GM23338 (cell line): Measurements from ENCODE around the gene MERTK. TPM values are rescaled to one million over a fixed set of nuclear protein-coding genes. Genes with fewer than 3 reads are reported as not detected.

Experiments
- ATAC-seq: fragments of 200-7000 bp; cut with Tn5 transposase; 3 replicates; pipeline ENCODE4 v1.9.1; 2020
- DNase-seq: peaks from one replicate; pipeline ENCODE4 v3.0.0-alpha.2; 2015; ENCODE audit warnings: low spot score
- H2AFZ ChIP-seq: fragments of 200-600 bp; sonication (generic); 2 replicates; pipeline ENCODE4 v1.8.0; 2016; ENCODE audit warnings: antibody characterized with exemption, mild to moderate bottlenecking, moderate library complexity
- H3F3A ChIP-seq: fragments of 200-600 bp; sonication (generic); replicated peaks from 2 replicates; pipeline ENCODE4 v1.8.0; 2017; ENCODE audit warnings: antibody characterized with exemption, mixed run types, low read depth
- H3K27ac ChIP-seq: fragments of 200-600 bp; sonication (generic); 2 replicates; pipeline ENCODE4 v1.6.1; 2016; ENCODE audit warnings: low read depth
- H3K27me3 ChIP-seq: fragments of 200-600 bp; sonication (generic); 2 replicates; pipeline ENCODE4 v1.8.0; 2016; ENCODE audit warnings: mild to moderate bottlenecking, mixed run types, moderate library complexity; ENCODE audit not compliant: insufficient read depth
- H3K36me3 ChIP-seq: fragments of 200-600 bp; sonication (generic); 2 replicates; pipeline ENCODE4 v1.8.0; 2016; ENCODE audit warnings: mild to moderate bottlenecking; ENCODE audit not compliant: insufficient read depth
- H3K4me1 ChIP-seq: fragments of 200-600 bp; sonication (generic); 2 replicates; pipeline ENCODE4 v1.8.0; 2016; ENCODE audit warnings: mild to moderate bottlenecking, moderate library complexity; ENCODE audit not compliant: insufficient read depth
- H3K4me2 ChIP-seq: fragments of 200-600 bp; sonication (generic); 2 replicates; pipeline ENCODE4 v1.7.1; 2017; ENCODE audit warnings: mixed run types
- H3K4me3 ChIP-seq: fragments of 200-600 bp; sonication (generic); 2 replicates; pipeline ENCODE4 v1.6.1; 2016; ENCODE audit warnings: mixed run types
- H3K79me2 ChIP-seq: fragments of 200-600 bp; sonication (generic); replicated peaks from 2 replicates; pipeline ENCODE4 v1.8.0; 2017; ENCODE audit warnings: mild to moderate bottlenecking; ENCODE audit not compliant: insufficient read depth
- H3K9me2 ChIP-seq: fragments of 200-600 bp; sonication (generic); 2 replicates; pipeline ENCODE4 v1.8.0; 2017; ENCODE audit not compliant: insufficient read depth
- H4K20me1 ChIP-seq: fragments of 200-600 bp; sonication (generic); replicated peaks from 2 replicates; pipeline ENCODE4 v1.8.0; 2017; ENCODE audit warnings: mild to moderate bottlenecking; ENCODE audit not compliant: insufficient read depth
- H3K27ac Mint-ChIP-seq: 2 replicates; pipeline ENCODE4 v1.8.0; 2020; ENCODE audit warnings: inconsistent platforms, mild to moderate bottlenecking, moderate library complexity, mixed read lengths
- H3K27me3 Mint-ChIP-seq: 3 replicates; pipeline ENCODE4 v1.8.0; 2022; ENCODE audit warnings: low read depth, mild to moderate bottlenecking, moderate library complexity, mixed read lengths, inconsistent platforms; ENCODE audit not compliant: insufficient read depth, poor library complexity
- H3K36me3 Mint-ChIP-seq: 3 replicates; pipeline ENCODE4 v1.8.0; 2021; ENCODE audit warnings: low read depth, mild to moderate bottlenecking, inconsistent platforms, moderate library complexity, mixed read lengths
- H3K4me1 Mint-ChIP-seq: 3 replicates; pipeline ENCODE4 v1.8.0; 2020; ENCODE audit warnings: mild to moderate bottlenecking, inconsistent platforms, mixed read lengths
- H3K4me3 Mint-ChIP-seq: 3 replicates; pipeline ENCODE4 v1.8.0; 2021; ENCODE audit warnings: moderate library complexity, mild to moderate bottlenecking, inconsistent platforms, mixed read lengths
- H3K9me3 Mint-ChIP-seq: 3 replicates; pipeline ENCODE4 v1.8.0; 2020; ENCODE audit warnings: moderate library complexity, mild to moderate bottlenecking, inconsistent platforms, mixed read lengths
- CTCF ChIP-seq, 2 experiments: fragments of 200-600 bp in 1 of 2; sonication (generic) in 1 of 2; conservative IDR thresholded peaks; 2 replicates each; pipeline versions ENCODE4 v1.5.1 to v1.6.1; 2016 to 2017; ENCODE audit warnings: antibody characterized with exemption in 2 of 2, low read depth in 2 of 2, mild to moderate bottlenecking in 2 of 2, moderate library complexity in 1 of 2
- ETS1 ChIP-seq: IDR thresholded peaks from 2 replicates; pipeline ENCODE4 v1.6.1; 2016; ENCODE audit warnings: antibody characterized with exemption
- EZH2 ChIP-seq: fragments of 200-600 bp; sonication (generic); IDR thresholded peaks from one replicate; pipeline ENCODE4 v1.8.0; 2017; ENCODE audit warnings: antibody characterized with exemption, mild to moderate bottlenecking, low read depth; ENCODE audit not compliant: unreplicated experiment
- EZH2phosphoT487 ChIP-seq: fragments of 200-600 bp; sonication (generic); IDR thresholded peaks from one replicate; pipeline ENCODE4 v1.8.1; 2018; ENCODE audit warnings: antibody characterized with exemption; ENCODE audit not compliant: unreplicated experiment
- JUNB ChIP-seq: IDR thresholded peaks from one replicate; pipeline ENCODE4 v1.6.1; 2016; ENCODE audit warnings: antibody characterized with exemption; ENCODE audit not compliant: unreplicated experiment
- NANOG ChIP-seq: IDR thresholded peaks from 2 replicates; pipeline ENCODE4 v1.6.1; 2016; ENCODE audit warnings: antibody characterized with exemption, borderline replicate concordance
- REST ChIP-seq: IDR thresholded peaks from one replicate; pipeline ENCODE4 v1.6.1; 2018; ENCODE audit warnings: antibody characterized with exemption; ENCODE audit not compliant: unreplicated experiment
- STAT1 ChIP-seq: IDR thresholded peaks from one replicate; pipeline ENCODE4 v1.6.1; 2016; ENCODE audit warnings: antibody characterized with exemption; ENCODE audit not compliant: unreplicated experiment
- ZNF114 ChIP-seq: fragments of 250-450 bp; sonication (Bioruptor Pico); IDR thresholded peaks from 2 replicates; pipeline ENCODE4 v1.5.0; 2020; ENCODE audit warnings: mild to moderate bottlenecking, moderate library complexity
- ZNF331 ChIP-seq: fragments of 250-450 bp; sonication (Bioruptor Pico); IDR thresholded peaks from 2 replicates; pipeline ENCODE4 v1.5.0; 2020; ENCODE audit warnings: low read depth, mild to moderate bottlenecking, moderate library complexity
- ZNF462 ChIP-seq: fragments of 250-450 bp; sonication (Bioruptor Pico); IDR thresholded peaks from 2 replicates; pipeline ENCODE4 v1.5.0; 2020; ENCODE audit warnings: mild to moderate bottlenecking, moderate library complexity
- polyA plus RNA-seq: library from polyadenylated mRNA; unstranded; fragments of >200 nt; fragmentation: Nextera tagmentation; extraction: Ambion mirVana; gene quantifications from 2 replicates; pipeline ENCODE4 v1.2.1, GENCODE V29; 2016
- total RNA-seq: library from RNA; depleted of rRNA; stranded (reverse); fragments of >200 nt; shearing (Covaris generic); gene quantifications from 2 replicates; pipeline ENCODE4 v1.2.3, GENCODE V29; 2014

The MERTK gene
- total and polyA plus RNA-seq, 2 experiments from 2014 or later, result 3.0 to 9.0 TPM

GRCh38 chr2:112073875-112074274, 175.5 kb downstream of the MERTK start:
- peaks cover 4% of the 10 kb centered on the region; the same call in 1 of the 3 replicates for H3K4me1 Mint-ChIP-seq
- H3F3A ChIP-seq, result no peaks in the 10 kb centered on the region
- H4K20me1 ChIP-seq, result no peaks in the 10 kb centered on the region

More at GRCh38 chr2:112073875-112074274, 175.5 kb downstream of the MERTK start:
- Histone ChIP-seq H2AFZ (no peak overlapping the region), H3K36me3 (peaks cover 3% of the 10 kb centered on the region; the same call in 1 of the 2 replicates), H3K4me2 (no peak overlapping the region), H3K4me3 (no peak overlapping the region), H3K9me2 (no peaks in the 10 kb centered on the region), H3K27me3 (no peaks in the 10 kb centered on the region), H3K79me2 (peaks cover 3% of the 10 kb centered on the region; the same call in 1 of the 2 replicates), H3K4me1 (no peaks in the 10 kb centered on the region), H3K27ac (no peak overlapping the region)
- Mint-ChIP-seq H3K4me3 (no peak overlapping the region), H3K36me3 (peaks cover 31% of the 10 kb centered on the region), H3K27ac (no peak overlapping the region), H3K27me3 (peaks cover 2% of the 10 kb centered on the region), H3K9me3 (peaks cover 3% of the 10 kb centered on the region; the same call in 1 of the 3 replicates)
- DNase-seq (no peak), ATAC-seq (no peak)
- TF ChIP-seq STAT1 (no peak), ZNF331 (no peak), ZNF114 (CRISPR knock-in tag) (no peak), REST (no peak), EZH2 (no peak), JUNB (no peak), EZH2phosphoT487 (no peak), CTCF (conservative IDR thresholded peaks at IDR 0.05; ENCODE audit: low read depth in 2 of 2) (no peak), NANOG (no peak), ZNF462 (CRISPR knock-in tag) (no peak), ETS1 (no peak)
